ENCODE measurements around the gene ANKH.

- no peak for TF ChIP-seq CTCF (IDR thresholded peaks at IDR 0.05 in 8 of 11, conservative IDR thresholded peaks at IDR 0.05 in 3 of 11)
- TF ChIP-seq POLR2AphosphoS5 (IDR thresholded peaks at IDR 0.05): no peak
- no peak for TF ChIP-seq POLR2A (IDR thresholded peaks at IDR 0.05)
Measured at GRCh38 chr5:14660833-14661232, 210.7 kb downstream of the ANKH start.
